ENCODE results near the gene CHRND.

Gene CHRND

GRCh38 chr2:232575404-232575746 is 49.4 kb downstream of the CHRND start:
- no peak overlapping the region for H3K27ac ChIP-seq
- TF ChIP-seq CTCF (IDR thresholded peaks at IDR 0.05) (no peak), ZFX (IDR thresholded peaks at IDR 0.05; ENCODE audit: borderline replicate concordance) (no peak)

DNA sequence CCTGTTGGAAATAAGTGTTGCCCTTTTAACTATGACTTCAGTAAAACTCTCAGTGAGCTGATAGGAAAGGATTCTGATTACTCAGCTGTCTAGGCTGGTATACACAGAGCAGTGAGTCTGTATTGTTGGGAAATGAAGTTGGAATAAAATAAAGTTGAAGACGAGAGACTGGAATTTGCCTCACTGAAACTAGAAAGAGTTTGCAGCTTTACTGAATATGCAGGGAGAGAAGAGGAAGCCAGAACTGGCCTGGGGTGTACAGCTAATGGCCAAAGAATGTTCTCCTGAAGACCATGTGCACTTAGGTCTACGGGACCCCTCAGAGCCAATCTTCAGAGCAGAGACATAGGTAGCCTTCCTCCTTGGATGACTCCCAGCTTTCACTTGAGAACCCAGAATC is 51.0 kb downstream of the CHRND start:
- no peak for TF ChIP-seq ZFX (IDR thresholded peaks at IDR 0.05; ENCODE audit: borderline replicate concordance)
- no peak for TF ChIP-seq CTCF (IDR thresholded peaks at IDR 0.05)
- H3K27ac ChIP-seq, result no peak overlapping the region

DNA sequence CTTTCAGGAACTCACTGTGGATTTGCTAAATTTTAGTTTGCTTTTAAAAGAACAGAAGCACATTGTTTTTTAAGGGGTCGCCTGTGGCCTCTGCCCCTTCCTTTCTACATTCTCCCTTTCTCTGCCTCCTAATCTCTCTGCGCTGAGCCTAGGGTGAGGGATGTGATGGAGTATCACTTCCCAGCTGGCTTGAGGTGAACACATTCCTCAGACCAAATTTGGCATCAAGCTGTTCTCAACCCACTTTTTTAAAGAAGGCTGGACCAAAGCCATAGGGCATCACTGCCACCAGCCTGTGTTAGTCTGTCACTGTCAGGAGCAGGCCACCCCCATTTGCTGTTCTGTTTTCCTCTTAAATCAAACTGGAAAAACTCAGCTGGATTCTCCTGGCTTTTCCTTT is 51.9 kb downstream of the CHRND start:
- no peak overlapping the region for H3K27ac ChIP-seq
- no peak for TF ChIP-seq ZFX (IDR thresholded peaks at IDR 0.05; ENCODE audit: borderline replicate concordance)
- TF ChIP-seq CTCF (IDR thresholded peaks at IDR 0.05), result no peak

- no peak for TF ChIP-seq CTCF (IDR thresholded peaks at IDR 0.05)
- TF ChIP-seq ZFX (IDR thresholded peaks at IDR 0.05; ENCODE audit: borderline replicate concordance), result no peak
- no peak overlapping the region for H3K27ac ChIP-seq
These were observed 52.7 kb downstream of the CHRND start for GRCh38 chr2:232578626-232579025.

DNA sequence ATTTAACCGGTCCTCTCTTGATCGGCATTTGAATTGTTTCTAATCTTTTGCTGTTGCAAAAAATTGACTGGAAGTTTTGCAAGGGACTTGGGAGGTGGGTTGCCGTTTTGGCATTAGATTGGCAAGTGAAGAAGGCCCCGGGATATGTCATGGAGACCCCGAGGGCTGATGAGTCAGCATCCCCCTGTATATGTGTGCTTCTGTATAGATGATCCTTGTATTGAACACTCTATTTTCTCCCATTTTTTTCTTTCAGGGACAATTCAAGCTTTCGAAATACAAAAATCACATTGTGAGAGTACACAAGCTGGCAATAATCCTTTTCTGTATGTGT is 54.7 kb downstream of the CHRND start:
- H3K27ac ChIP-seq, result no peak overlapping the region
- no peak for TF ChIP-seq ZFX (IDR thresholded peaks at IDR 0.05; ENCODE audit: borderline replicate concordance)
- TF ChIP-seq CTCF (IDR thresholded peaks at IDR 0.05), result no peak

GRCh38 chr2:232581725-232582124 is 55.8 kb downstream of the CHRND start:
- H3K27ac ChIP-seq, result no peak overlapping the region
- TF ChIP-seq ZFX (IDR thresholded peaks at IDR 0.05; ENCODE audit: borderline replicate concordance) (no peak), CTCF (IDR thresholded peaks at IDR 0.05) (no peak)

- TF ChIP-seq CTCF (IDR thresholded peaks at IDR 0.05), result no peak
- no peak for TF ChIP-seq ZFX (IDR thresholded peaks at IDR 0.05; ENCODE audit: borderline replicate concordance)
- H3K27ac ChIP-seq, result no peak overlapping the region
These were observed 58.3 kb downstream of the CHRND start for GRCh38 chr2:232584238-232584637.
